PFSK-1 (cell line): Measurements from ENCODE around the gene FBN1.

Experiments
- FOXP2 ChIP-seq: optimal IDR thresholded peaks from 2 replicates; pipeline ENCODE3; 2011; ENCODE audit warnings: borderline replicate concordance, control low read depth, inconsistent platforms; ENCODE audit not compliant: insufficient read depth; ENCODE audit errors: extremely low read length, extremely low read depth
- POLR2AphosphoS5 ChIP-seq: IDR thresholded peaks from 2 replicates; pipeline ENCODE4 v1.6.1; 2012; ENCODE audit warnings: low read depth, mild to moderate bottlenecking, control low read depth, low read length, moderate library complexity
- TAF1 ChIP-seq: IDR thresholded peaks from 2 replicates; pipeline ENCODE4 v1.6.1; 2012; ENCODE audit warnings: low read length, control low read depth, borderline replicate concordance; ENCODE audit not compliant: insufficient read depth

GRCh38 chr15:48616216-48616615, 29.3 kb downstream of the FBN1 start:
- no peak for TF ChIP-seq TAF1
- no peak for TF ChIP-seq FOXP2
- no peak for TF ChIP-seq POLR2AphosphoS5
